Ecto neural progenitor cell (in vitro differentiated cells): ENCODE measurements around the gene RRAGD.
A peak's percentile ranks its signal among the peaks of the same experiment; 100 is the strongest.

Experiments used
- DNase-seq: peaks from one replicate; pipeline ENCODE4 v3.0.0-alpha.2; 2018; ENCODE audit warnings: low spot score

The RRAGD gene, protein sequence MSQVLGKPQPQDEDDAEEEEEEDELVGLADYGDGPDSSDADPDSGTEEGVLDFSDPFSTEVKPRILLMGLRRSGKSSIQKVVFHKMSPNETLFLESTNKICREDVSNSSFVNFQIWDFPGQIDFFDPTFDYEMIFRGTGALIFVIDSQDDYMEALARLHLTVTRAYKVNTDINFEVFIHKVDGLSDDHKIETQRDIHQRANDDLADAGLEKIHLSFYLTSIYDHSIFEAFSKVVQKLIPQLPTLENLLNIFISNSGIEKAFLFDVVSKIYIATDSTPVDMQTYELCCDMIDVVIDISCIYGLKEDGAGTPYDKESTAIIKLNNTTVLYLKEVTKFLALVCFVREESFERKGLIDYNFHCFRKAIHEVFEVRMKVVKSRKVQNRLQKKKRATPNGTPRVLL

GRCh38 chr6:89412071-89413005 is at the start of gene RRAGD:
Gene RRAGD, minus strand, starts transcription at chr6:89412273. Its CDS starts 280 bp downstream, at chr6:89411993.
- peak; percentile 76 for DNase-seq

GRCh38 chr6:89460713-89461112 is 48.6 kb upstream of the RRAGD start:
- no peak for DNase-seq

GRCh38 chr6:89459501-89459900 is 47.4 kb upstream of the RRAGD start:
- DNase-seq = no peak

DNA sequence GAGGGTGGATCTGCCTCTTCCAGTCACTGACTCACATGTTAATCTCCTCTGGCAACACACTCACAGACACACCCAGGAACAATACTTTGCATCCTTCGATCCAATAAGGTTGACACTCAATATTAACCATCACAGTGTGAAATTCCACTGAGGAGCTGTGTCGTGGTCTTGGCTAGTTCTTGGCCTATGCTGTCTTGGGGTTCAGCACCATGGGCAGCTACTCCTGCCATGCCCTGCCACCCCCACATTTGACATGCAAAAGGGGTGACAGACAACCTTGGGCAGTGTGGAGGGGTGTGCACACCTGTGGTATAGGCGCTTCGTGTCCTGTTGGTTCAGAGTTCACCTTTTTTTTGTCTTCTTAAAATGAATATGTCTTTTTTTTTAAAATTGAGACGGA is 46.6 kb upstream of the RRAGD start:
- no peak for DNase-seq

GRCh38 chr6:89454300-89454699 is 42.2 kb upstream of the RRAGD start:
- no peak for DNase-seq

- DNase-seq = no peak
These were observed 40.2 kb upstream of the RRAGD start for GRCh38 chr6:89452281-89452680.

GRCh38 chr6:89449193-89449592 is 37.1 kb upstream of the RRAGD start:
- no peak for DNase-seq

GRCh38 chr6:89443658-89444057 is 31.6 kb upstream of the RRAGD start:
- no peak for DNase-seq

GRCh38 chr6:89440200-89440599 is 28.1 kb upstream of the RRAGD start:
- no peak for DNase-seq

GRCh38 chr6:89439014-89439413 is 26.9 kb upstream of the RRAGD start:
- DNase-seq = no peak

GRCh38 chr6:89438248-89438647 is 26.2 kb upstream of the RRAGD start:
- no peak for DNase-seq

- DNase-seq = no peak
These were observed 24.2 kb upstream of the RRAGD start for GRCh38 chr6:89436226-89436625.

DNA sequence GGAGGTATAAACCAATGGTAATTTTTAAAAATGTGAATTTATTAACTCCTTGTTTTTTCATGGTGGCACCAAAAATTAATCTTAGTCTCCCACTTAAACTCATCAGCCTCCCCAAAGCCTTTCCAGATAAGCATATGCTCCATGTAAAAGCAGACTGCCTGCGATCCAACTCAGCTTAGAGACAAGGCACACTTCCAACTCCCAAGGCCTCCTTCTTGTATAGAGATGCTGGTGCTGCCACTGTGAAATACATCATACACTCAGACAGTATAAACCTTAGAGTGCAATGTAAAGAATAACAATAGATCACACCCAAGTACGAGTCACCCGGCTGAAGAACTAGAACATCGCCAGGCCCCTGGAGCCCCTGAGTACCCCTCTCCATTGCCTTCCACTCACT is 22.9 kb upstream of the RRAGD start:
- DNase-seq = no peak

- DNase-seq = no peak
These were observed 22.1 kb upstream of the RRAGD start for GRCh38 chr6:89434150-89434499.

DNA sequence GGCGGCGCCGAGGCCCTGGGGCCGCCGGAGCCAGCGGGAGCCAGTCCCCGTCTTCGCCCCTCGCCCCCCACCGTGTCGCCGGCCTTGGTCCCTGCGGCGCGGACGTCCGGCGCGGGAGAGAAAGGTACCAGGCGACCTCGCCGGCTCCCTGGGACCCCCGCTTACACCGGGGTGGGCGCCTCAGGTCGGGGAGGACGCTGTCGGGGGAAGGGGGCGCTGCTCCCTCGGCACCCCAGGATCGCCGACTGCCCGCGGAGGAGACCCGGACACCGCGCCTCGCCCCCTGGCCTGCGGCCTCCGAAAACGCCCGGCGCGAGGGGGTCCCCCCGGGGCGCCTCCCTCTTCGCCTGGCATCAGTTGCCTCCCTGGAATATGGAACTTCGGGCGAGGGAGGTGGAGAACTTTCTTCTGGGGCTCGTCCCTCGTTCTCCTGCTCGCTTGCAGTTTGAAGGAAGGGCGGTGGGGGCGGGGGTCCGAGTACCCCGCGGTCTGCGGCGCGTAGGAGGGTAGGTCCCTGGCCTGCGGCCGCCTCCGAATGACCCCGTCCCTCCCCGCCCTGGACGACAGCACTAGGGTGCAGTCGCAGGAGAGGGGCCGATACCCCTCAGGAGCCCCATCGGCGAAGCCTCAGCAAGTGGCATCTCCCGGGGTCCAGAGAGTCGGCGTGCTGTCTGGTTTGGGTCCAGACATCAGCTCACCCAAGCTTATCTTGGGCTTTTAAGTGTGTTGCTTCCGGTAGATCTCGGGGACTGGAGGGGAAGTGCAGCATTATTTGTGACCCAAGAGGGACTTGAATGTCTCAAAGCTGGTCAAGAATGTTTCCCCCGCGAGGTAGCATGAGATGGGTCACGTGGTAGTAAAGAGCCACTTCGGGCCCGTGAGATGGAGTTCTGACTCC is 21.4 kb upstream of the RRAGD start:
- peak; percentile 64 for DNase-seq

- DNase-seq = peak; percentile 88
These were observed 20.8 kb upstream of the RRAGD start, which contains the start of gene ANKRD6 for GRCh38 chr6:89432875-89433251. Gene ANKRD6, plus strand, starts transcription at chr6:89433152. Its CDS starts 133,825 bp downstream, at chr6:89566977.

DNA sequence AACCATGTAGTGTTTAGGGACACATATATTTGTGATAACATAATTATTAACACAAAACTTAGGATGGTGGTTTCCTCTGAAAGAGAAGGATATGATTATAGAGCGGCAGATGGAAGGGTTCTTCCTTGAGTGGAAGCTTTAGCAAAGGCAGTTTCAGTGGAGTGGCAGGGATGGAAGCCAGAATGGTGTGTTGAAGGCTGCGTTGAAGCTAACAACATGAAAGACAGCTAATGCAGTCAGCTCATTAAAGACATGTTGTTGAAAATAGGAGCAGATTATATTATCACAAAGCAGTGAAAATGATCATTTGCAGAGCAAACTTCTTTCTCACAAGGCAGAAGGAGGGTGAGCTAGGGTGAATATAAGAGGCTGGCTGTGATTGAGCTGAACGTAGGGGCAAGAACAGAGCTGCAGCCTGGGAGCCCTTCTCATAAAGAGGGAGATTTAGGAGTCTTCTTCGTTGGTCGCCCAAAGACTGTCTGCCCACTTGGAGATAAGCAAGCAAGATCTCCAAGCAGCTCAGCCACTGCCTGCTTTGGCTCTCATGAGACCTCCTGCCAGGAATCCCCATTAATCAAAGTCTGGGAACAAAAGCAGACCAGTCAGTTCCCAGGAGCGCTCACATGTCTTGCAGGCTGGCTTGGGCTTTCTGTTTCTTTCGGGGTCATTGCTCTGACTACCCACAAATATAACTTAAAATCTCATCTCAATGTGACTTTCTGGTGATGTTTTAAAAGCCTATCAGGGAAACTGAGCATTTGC is 18.3 kb upstream of the RRAGD start:
- DNase-seq = no peak

- no peak for DNase-seq
These were observed 4.7 kb upstream of the RRAGD start for GRCh38 chr6:89416796-89417195.

GRCh38 chr6:89415185-89415584 is 3.1 kb upstream of the RRAGD start:
- DNase-seq = no peak

GRCh38 chr6:89414215-89414614 is 2.1 kb upstream of the RRAGD start:
- DNase-seq = no peak

GRCh38 chr6:89413006-89413400 is 930 bp upstream of the RRAGD start:
- DNase-seq = no peak
